Spleen (tissue), 7 donors: ENCODE results near the gene RET.

Experiments
- CTCF ChIP-seq, 11 experiments: fragments of 200-600 bp in 7 of 11; fragments of 450-650 bp in 4 of 11; sonication (generic) in 4 of 11; IDR thresholded peaks in 8 of 11; conservative IDR thresholded peaks in 3 of 11; 1 replicate in 7 of 11; 2 replicates in 4 of 11; pipeline versions ENCODE4 v1.4.0 to v1.8.0; 2016 to 2021; ENCODE audit warnings: antibody characterized with exemption in 11 of 11, inconsistent platforms in 4 of 11, mild to moderate bottlenecking in 1 of 11
- POLR2A ChIP-seq, 3 donors: fragments of 450-650 bp; IDR thresholded peaks; one replicate each; pipeline ENCODE4 v1.5.1; 2017; ENCODE audit warnings: antibody characterized with exemption in 3 of 3, mild to moderate bottlenecking in 1 of 3
- POLR2AphosphoS5 ChIP-seq, 3 donors: sonication (generic); formaldehyde crosslinking; IDR thresholded peaks; one replicate each; pipeline ENCODE4 v1.5.1; 2017; ENCODE audit warnings: antibody characterized with exemption in 3 of 3
- donor health status: DM: no; HTN: no; CAD: no; lungs with moderate emphysema.
- donor health status: DM: no; HTN: no; CAD: no.
- donor health status: DM: no; HTN: no; CAD: no.

DNA sequence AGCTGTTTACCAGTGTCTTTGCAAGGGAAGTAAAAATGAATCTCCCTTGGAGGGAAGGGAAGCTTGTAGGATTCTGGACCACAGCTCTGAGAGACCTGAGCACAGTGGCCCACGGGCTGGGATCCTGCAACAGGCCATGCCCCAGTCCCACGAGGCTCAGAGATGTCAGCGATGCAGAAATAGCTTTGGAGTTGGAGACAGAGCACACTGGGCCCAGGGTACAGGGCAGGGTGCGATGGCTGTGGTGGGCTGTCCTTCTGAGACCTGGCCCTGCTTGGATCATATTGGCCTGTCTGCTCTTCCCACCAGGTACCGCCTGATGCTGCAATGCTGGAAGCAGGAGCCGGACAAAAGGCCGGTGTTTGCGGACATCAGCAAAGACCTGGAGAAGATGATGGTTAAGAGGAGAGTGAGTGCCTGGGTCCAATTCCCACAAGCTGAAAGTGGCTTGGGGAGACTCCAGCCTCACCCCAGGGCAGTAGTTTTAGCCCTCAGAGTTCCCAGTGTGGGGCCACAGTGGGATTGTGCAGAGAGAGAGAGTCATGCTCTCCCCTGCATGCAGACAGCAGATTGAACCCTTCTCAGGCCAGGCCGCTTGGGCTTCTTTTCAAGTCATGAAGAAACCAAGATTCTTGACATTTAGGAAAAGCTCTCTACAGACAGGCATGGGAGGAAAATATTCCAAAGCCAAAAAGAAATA lies 47.9 kb downstream of the RET start:
- no peak for TF ChIP-seq CTCF (IDR thresholded peaks at IDR 0.05 in 8 of 11, conservative IDR thresholded peaks at IDR 0.05 in 3 of 11)
- TF ChIP-seq POLR2AphosphoS5 (IDR thresholded peaks at IDR 0.05): no peak
- TF ChIP-seq POLR2A (IDR thresholded peaks at IDR 0.05): no peak
